Activated T-helper 1 cell treated with anti-CD3 and anti-CD28 coated beads, Interleukin-12 subunit alpha, Interleukin-12 subunit beta, Interleukin-2, Interleukin-4 antibody, amounts not matched to agents 30 ng/mL and 10 ng/mL and 1 ng/mL, durations not matched to agents 14 hours and 24 hours and 36 hours (primary cell): ENCODE measurements around the gene FBL. TPM values are rescaled to one million over a fixed set of nuclear protein-coding genes. Genes with fewer than 3 reads are reported as not detected.
"Not testable (repeated sequence)": the region's sequence is repeated elsewhere in the genome, so short reads cannot be mapped to it uniquely, and the experiment has no call there.

Source experiments
- DNase-seq: peaks from one replicate; pipeline ENCODE4 v3.0.0; 2021; ENCODE audit warnings: low spot score
- H3K27ac Mint-ChIP-seq: one replicate; pipeline ENCODE4 v1.8.0; 2021; ENCODE audit warnings: mild to moderate bottlenecking, mixed read lengths
- H3K27me3 Mint-ChIP-seq: one replicate; pipeline ENCODE4 v1.8.0; 2022; ENCODE audit warnings: mild to moderate bottlenecking, moderate library complexity, mixed read lengths; ENCODE audit not compliant: insufficient read depth
- H3K36me3 Mint-ChIP-seq: one replicate; pipeline ENCODE4 v1.8.0; 2021; ENCODE audit warnings: low read depth, mixed read lengths
- H3K4me1 Mint-ChIP-seq: one replicate; pipeline ENCODE4 v1.8.0; 2021; ENCODE audit warnings: low read depth, mixed read lengths
- H3K4me3 Mint-ChIP-seq: one replicate; pipeline ENCODE4 v1.8.0; 2021; ENCODE audit warnings: mild to moderate bottlenecking, moderate library complexity, mixed read lengths
- H3K9me3 Mint-ChIP-seq: one replicate; pipeline ENCODE4 v1.8.0; 2021; ENCODE audit warnings: mixed read lengths
- intact Hi-C: fragments of 100-400 bp; cut with micrococcal nuclease; formaldehyde crosslinking; loops from one replicate; pipeline ENCODE4 v1.15.1; 2024
- total RNA-seq: library from RNA; stranded (reverse); gene quantifications from 2 replicates; pipeline ENCODE4 v1.2.3, GENCODE V29; 2022

Gene FBL
- total RNA-seq: 526 and 528 TPM in 2 replicates

DNA sequence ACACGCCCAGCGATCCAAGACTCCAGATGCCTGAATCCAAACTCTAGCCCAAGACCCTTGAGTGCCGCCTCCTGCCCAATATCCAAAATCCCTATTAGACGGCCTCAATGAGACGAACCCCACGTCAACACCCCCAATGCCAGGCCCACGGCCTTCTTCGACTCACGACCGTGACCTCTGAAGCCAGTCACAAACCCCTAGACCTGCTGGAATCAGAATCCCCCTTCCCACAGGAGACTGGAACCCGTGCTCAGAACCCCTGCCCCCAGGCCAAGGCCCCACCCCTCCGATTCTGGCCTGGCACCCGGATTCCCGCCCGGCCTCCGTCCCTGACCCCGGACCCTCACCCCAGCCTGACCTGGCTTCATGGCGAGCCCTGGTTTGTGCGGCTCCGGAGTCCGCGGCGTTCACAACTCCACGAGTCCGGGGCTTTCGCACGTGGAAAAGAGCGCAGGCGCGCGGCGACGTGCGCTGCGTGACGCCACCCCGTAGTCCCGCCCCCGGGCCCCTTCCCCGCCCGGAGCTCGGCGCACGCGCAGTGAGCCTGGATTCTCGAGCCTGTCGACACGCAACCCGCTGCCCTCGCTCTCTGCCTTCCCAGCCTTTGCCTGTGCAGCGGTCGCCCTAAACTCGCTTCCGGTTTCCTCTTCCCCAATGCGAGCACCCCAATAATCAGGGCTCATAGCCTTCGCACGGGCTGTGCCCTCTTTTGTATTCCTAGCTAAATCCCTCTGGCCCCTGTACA lies at the start of gene FBL:
TSS of gene FBL (minus strand) at position 447 of the 745 bp plus-strand sequence. CDS start at position 368, 79 bp downstream.
- intact Hi-C loops: loop anchor here (1.0 to 5.0 kb wide), 6 partner anchors 12 to 399 kb away; partner anchors contain the start of genes DYRK1B, PSMC4, SUPT5H and ZNF546
- Mint-ChIP-seq H3K27me3 (peaks cover 3% of the 10 kb centered on the region), H3K4me1 (peaks cover 47% of the 10 kb centered on the region), H3K36me3 (peaks cover 13% of the 10 kb centered on the region), H3K27ac (peak within 1 kb of the TSS; percentile 95), H3K4me3 (peak within 1 kb of the TSS; percentile 94), H3K9me3 (no peaks in the 10 kb centered on the region)
- peak; percentile 97 for DNase-seq

DNA sequence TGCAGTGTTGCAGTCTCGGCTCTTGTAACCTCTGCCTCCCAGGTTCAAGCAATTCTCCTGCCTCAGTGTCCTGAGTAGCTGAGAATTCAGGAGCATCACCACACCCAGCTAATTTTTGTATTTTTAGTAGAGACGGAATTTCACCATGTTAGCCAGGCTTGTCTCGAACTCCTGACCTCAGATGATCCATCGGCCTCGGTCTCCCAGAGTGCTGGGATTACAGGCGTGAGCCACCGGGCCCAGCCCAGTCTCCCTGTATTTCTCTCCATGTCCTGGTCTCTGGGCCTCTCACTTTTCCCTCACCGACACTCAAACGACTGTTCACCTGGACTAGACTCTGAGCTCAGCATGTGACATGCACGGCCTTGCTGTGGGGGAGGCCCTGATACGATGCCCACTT lies 48.9 kb upstream of the FBL start:
- not testable (repeated sequence) for H3K36me3 Mint-ChIP-seq, H3K9me3 Mint-ChIP-seq, DNase-seq

DNA sequence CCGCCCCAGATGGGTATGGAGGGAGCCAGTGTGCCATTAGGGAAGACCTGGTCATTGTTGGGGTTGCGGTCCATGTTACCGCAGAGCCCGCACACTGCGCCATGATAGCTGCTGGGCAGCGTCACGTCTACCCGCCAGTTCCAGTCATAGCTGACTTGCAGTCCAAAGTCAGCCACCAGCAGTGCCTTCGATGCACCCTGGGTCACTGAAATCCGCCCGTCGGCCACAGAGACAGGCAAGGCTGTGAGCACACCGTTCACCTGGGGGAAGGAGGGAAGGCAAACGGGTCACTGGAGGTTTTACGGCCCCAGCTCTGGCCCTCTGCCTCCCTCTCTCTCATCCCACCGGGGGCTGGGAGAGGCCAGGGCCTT lies 48.0 kb upstream of the FBL start:
- H3K36me3 Mint-ChIP-seq, H3K9me3 Mint-ChIP-seq, DNase-seq, intact Hi-C loops, H3K4me1 Mint-ChIP-seq, H3K4me3 Mint-ChIP-seq, H3K27ac Mint-ChIP-seq, H3K27me3 Mint-ChIP-seq: not testable (repeated sequence)

More for the DNA sequence above, 48.9 kb upstream of the FBL start:
- not testable (repeated sequence) for H3K4me3 Mint-ChIP-seq, H3K27me3 Mint-ChIP-seq, H3K27ac Mint-ChIP-seq, H3K4me1 Mint-ChIP-seq
- intact Hi-C loops: loop anchor here (5.0 kb wide), 1 partner anchor 77 kb away; the partner anchor contains the start of gene PSMC4

DNA sequence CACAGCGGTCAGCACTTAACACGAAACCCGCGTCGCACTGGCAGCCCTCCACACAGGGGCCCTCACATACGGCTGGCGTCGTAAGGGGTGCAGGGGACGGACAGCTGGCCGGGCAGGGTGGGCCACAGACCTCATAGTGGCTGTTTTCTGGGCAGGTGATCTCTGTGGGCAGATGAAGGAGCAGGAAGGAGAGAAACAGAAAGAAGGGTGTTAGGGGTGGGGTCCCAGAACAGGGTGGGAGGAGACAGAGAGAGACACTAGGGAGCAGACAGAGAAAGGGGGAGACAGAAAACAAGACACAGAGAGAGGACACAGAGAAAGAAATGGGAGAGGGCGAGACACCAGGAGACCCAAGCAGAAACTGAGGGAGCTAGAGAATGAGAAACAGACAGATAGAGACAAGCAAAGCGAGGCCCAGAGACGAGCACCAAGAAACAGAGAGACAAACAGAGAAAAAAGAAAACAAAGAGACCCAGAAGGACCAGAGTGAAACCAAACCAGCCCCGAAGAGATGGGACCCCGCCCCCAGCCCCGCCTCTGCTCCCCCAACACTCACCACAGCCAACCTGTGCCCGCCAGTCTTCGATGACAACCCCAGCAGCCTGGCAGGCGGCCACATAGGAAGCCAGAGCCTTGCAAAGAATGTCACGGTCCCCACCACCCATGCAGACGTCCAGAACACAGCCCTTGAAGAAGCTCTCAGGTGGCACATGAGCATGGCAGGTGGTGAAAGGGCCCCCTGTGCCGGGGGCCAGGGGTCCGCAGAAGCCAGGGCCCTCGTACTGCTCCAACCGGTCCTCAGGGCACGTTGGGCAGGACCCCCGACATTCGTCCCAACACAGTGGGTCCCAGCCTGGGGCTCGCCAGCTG lies 47.4 kb upstream of the FBL start:
- not testable (repeated sequence) for H3K27me3 Mint-ChIP-seq, H3K4me1 Mint-ChIP-seq, DNase-seq, H3K36me3 Mint-ChIP-seq, H3K9me3 Mint-ChIP-seq, H3K4me3 Mint-ChIP-seq
- intact Hi-C loops: loop anchor here (2.0 kb wide), 1 partner anchor 15 kb away; no protein-coding TSS in a partner anchor
- peak overlapping the region; percentile 24 for H3K27ac Mint-ChIP-seq

DNA sequence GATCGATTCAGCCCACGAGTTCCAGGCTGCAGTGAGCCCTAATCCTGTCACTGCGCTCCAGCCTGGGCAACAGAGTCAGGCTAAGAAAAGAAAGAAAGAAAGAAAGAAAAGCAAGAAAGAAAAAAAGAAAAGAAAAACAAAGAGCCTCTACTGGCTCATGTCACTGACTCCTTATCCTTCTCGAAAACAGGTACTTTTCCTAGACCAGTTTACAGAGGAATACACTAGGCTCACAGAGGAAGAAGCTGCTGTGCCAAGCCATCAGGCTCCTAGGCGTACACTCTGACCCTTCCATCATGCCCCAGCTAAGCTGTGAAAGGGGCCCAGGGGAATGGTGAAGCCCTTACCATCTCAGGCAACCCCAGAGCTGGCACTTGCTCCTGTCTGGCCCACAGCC lies 46.3 kb upstream of the FBL start:
- DNase-seq, H3K9me3 Mint-ChIP-seq, H3K4me1 Mint-ChIP-seq, H3K27me3 Mint-ChIP-seq, H3K27ac Mint-ChIP-seq, H3K36me3 Mint-ChIP-seq, H3K4me3 Mint-ChIP-seq: not testable (repeated sequence)
- intact Hi-C loops: loop anchor here (2.0 kb wide), 1 partner anchor 14 kb away; no protein-coding TSS in a partner anchor

DNA sequence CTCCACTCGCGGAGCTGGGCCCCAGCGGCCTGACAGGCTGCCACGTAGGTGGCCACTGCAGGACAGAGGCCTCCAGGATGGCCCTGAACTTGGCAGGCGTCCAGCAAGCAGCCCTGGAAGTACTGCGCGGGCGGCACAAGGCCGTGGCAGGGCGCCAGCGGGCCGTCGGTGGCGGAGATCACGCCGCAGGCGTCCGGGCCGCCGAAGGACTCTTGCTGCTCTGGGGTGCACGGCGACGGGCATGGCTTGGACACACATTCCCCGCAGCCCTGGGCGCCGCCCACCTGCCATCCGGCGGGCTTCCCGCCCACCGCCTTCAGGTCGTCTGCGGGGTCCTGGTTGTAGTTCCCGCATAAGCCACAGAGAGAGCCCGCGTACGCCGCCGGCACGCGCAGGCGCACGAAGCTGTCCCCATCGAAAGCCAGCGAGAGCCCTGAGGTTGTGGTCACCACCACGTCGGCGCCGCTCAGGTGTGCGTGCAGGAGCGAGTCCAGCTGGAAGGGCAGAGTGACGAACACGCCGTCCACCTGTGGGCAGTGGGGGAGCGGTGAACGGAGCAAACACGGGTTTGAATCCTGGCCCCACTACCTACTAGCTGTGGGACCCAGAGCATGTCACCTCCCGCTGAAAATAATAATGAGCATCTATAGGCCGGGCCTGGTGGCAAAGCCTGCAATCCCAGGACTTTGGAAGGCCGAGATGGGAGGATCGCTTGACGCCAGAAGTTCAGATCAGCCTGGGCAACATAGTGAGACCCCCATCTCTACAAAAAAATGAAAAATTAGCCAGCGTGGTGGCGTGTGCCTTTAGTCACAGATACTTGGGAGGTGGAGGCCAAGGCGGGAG lies 45.7 kb upstream of the FBL start:
- not testable (repeated sequence) for H3K4me3 Mint-ChIP-seq, DNase-seq, H3K9me3 Mint-ChIP-seq, H3K4me1 Mint-ChIP-seq, H3K27me3 Mint-ChIP-seq, H3K27ac Mint-ChIP-seq, H3K36me3 Mint-ChIP-seq
- intact Hi-C loops: loop anchor here (2.0 kb wide), 1 partner anchor 13 kb away; no protein-coding TSS in a partner anchor

DNA sequence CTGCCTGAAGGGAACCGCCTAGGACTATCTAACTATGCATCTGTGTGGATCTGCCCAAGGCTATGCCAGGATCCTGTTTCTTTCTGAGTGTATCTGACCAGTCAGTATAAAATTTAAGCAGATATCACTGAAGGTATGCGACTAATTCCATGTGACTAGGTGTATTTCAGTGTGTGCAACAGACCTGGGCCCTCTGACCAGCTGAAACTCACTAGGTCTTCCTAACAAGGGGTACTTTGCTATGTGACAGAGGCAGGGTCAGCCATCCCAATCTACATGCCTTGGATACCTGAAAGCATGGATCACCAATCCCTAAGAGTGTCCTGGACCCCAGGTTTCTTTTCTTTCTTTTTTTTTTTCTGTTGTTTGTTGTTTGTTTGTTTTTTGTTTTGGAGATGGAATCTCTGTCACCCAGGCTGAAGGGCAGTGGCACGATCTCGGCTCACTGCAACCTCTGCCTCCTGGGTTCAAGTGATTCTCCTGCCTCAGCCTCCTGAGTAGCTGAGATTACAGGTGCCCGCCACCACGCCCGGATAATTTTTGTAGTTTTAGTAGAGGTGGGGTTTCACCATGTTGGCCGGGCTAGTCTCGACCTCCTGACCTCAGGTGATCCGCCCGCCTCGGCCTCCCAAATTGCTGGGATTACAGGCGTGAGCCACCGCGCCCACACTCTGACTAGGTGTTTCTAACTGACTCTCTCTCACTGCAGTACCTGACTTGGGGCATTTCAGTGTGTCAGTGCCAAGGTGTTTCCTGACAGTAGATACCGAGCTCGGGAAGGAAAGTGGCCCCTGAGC lies 44.8 kb upstream of the FBL start:
- H3K4me3 Mint-ChIP-seq: no peak overlapping the region
- intact Hi-C loops: no loop called here
- no peak for DNase-seq
- H3K27ac Mint-ChIP-seq: no peak overlapping the region
- H3K9me3 Mint-ChIP-seq: no peaks in the 10 kb centered on the region
- H3K27me3 Mint-ChIP-seq: no peaks in the 10 kb centered on the region
- peaks cover 6% of the 10 kb centered on the region for H3K4me1 Mint-ChIP-seq
- no peaks in the 10 kb centered on the region for H3K36me3 Mint-ChIP-seq

DNA sequence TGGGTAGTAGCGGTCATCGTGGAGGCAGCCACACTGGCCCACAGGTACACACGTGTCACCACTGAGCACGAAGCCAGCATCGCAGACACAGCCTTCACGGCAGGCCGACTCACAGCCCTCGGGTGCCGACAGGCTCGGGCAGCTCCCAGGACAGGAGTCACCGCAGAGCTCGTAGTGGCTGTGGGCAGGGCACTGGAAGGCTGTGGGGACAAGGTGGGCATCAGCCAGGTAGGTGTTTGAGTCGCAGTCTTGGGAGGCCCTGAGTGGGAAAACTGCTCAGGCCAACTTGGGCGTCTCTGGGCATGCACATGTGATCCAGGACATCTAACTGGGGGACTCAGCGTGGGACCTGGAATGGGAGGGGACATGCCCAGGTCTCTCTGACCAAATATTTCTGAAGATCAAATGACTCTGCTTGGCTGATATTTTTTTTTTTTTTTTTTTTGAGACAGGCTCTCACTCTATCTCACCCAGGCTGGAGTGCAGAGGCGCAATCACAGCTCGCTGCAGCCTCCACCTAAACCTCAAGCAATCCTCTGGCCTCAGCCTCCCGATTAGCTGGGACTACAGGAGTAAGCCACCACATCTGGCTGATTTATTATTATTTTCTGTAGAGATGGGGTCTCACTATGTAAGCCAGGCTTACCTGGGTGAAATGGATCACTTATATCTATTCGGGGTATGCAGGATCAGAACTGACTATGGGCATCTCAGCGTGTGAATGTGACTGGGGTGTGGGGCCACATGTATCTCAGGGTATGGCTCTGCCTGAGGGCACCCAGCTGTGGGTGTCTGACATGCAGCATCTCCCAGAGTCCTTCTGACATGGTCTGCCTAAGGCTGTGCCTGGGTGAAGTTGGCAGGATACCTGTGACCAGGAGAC lies 43.9 kb upstream of the FBL start:
- intact Hi-C loops, DNase-seq: not testable (repeated sequence)

DNA sequence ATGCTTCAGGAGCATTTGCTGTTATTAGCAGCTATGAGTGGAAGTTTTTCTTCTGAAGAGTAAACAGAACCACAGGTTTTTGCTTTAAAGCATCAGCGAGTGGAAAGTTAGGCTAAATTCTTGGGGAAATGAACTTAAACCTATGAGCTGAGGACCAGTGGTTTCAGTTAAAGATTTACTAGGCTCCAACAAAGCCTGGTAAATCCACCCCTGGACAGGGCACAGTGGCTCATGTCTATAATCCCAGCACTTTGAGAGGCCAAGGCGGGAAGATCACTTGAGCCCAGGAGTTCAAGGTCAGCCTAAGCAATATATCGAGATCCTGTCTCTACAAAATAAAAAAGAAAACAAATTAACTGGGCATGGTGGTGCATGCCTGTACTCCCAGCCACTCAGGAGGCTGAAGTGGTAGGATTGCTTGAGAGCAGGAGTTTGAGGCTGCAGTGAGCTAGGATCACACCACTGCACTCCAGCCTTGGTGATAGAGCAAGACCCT lies 41.3 kb upstream of the FBL start:
- DNase-seq, H3K4me3 Mint-ChIP-seq, H3K4me1 Mint-ChIP-seq, H3K27me3 Mint-ChIP-seq, H3K36me3 Mint-ChIP-seq, H3K9me3 Mint-ChIP-seq, intact Hi-C loops, H3K27ac Mint-ChIP-seq: not testable (repeated sequence)

More for the DNA sequence above, 43.9 kb upstream of the FBL start:
- not testable (repeated sequence) for H3K4me3 Mint-ChIP-seq, H3K4me1 Mint-ChIP-seq, H3K27me3 Mint-ChIP-seq, H3K36me3 Mint-ChIP-seq, H3K27ac Mint-ChIP-seq, H3K9me3 Mint-ChIP-seq

DNA sequence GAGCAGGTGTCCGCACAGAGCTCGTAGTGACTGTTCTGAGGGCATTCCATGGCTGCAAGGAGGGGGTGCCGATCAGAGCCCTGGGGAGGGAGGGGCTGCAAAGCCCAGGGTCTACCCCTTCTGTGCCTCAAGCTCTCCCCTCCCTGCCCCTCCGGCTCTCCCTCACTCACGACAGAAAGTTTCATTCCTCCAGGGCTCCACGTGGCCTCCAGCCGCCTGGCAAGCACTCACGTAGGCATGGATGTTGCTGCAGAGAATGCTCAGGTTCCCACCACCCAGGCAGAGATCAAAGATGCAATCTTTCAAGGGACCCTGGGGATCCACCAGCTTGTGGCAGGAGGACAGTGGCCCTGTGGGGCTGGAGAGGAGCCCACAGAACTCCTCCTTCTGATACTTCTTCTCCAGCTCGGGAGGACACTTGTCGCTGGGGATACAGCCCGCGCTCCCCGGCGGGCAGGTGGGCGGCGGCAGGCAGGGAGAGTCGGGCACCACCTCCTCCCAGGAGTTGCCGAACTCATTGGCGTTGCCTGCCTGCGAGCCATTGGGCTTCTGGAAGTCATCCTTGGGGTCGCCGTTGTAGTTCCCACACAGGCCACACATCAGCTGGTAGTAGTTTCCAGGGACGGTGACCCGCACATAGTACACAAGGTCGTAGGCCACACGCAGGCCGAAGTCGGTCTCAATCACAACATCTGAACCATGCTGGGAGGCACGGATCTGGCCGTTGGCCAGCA lies 39.8 kb upstream of the FBL start:
- H3K27ac Mint-ChIP-seq, H3K9me3 Mint-ChIP-seq, DNase-seq, H3K27me3 Mint-ChIP-seq, H3K4me3 Mint-ChIP-seq, H3K36me3 Mint-ChIP-seq, intact Hi-C loops, H3K4me1 Mint-ChIP-seq: not testable (repeated sequence)

DNA sequence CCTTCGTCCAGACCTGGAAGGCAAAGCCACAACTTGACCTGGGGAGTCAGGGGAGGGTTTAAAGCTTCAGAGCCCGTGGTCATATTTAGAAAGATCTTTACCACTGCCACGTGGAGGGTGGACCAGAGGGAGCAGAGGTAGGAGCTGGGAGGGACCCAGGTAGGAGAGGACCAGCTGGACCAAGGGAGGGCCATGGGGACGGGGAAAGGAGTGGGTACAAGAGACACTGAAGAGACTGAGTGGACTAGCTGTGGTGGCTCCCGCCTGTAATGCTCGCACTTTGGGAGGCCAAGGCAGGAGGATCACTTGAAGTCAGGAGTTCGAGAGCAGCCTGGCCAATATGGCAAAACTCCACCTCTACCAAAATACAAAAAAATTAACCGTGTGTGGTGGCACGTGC lies 38.5 kb upstream of the FBL start:
- H3K9me3 Mint-ChIP-seq, H3K27me3 Mint-ChIP-seq, DNase-seq, H3K36me3 Mint-ChIP-seq, H3K4me1 Mint-ChIP-seq, H3K27ac Mint-ChIP-seq, intact Hi-C loops, H3K4me3 Mint-ChIP-seq: not testable (repeated sequence)
